SK-N-SH treated with all-trans-retinoic acid at 6 μM for 48 hours (cell line): ENCODE results near the gene CTLA4.

Source experiments
- ATAC-seq: fragments of 200-7000 bp; cut with Tn5 transposase; 3 replicates; pipeline ENCODE4 v1.9.1; 2020; ENCODE audit warnings: mild to moderate bottlenecking, moderate library complexity
- ARNTL ChIP-seq: fragments of 450-650 bp; formaldehyde crosslinking; IDR thresholded peaks from 2 replicates; pipeline ENCODE4 v1.5.0; 2020; ENCODE audit warnings: low read depth, mild to moderate bottlenecking, moderate library complexity, borderline replicate concordance
- BACH2 ChIP-seq: fragments of 250-450 bp; sonication (Bioruptor Pico); IDR thresholded peaks from 2 replicates; pipeline ENCODE4 v1.9.0; 2021; ENCODE audit warnings: mild to moderate bottlenecking, borderline replicate concordance
- CSDC2 ChIP-seq: fragments of 250-450 bp; sonication (Bioruptor Pico); IDR thresholded peaks from 2 replicates; pipeline ENCODE4 v1.5.0; 2020; ENCODE audit warnings: mild to moderate bottlenecking, moderate library complexity
- ESRRG ChIP-seq: fragments of 250-450 bp; sonication (Bioruptor Pico); IDR thresholded peaks from 2 replicates; pipeline ENCODE4 v1.6.1; 2021; ENCODE audit warnings: mild to moderate bottlenecking
- GLIS3 ChIP-seq: fragments of 250-450 bp; sonication (Bioruptor Pico); IDR thresholded peaks from 2 replicates; pipeline ENCODE4 v1.5.0; 2020; ENCODE audit warnings: mild to moderate bottlenecking, moderate library complexity
- ISL1 ChIP-seq: fragments of 250-450 bp; sonication (Bioruptor Pico); IDR thresholded peaks from 2 replicates; pipeline ENCODE4 v2.1.2; 2022; ENCODE audit warnings: mild to moderate bottlenecking, moderate library complexity
- OSR1 ChIP-seq: fragments of 250-450 bp; sonication (Bioruptor Pico); IDR thresholded peaks from 2 replicates; pipeline ENCODE4 v1.8.0; 2022; ENCODE audit warnings: moderate library complexity, mild to moderate bottlenecking, inconsistent platforms
- PPARA ChIP-seq: fragments of 250-450 bp; sonication (Bioruptor Pico); IDR thresholded peaks from 2 replicates; pipeline ENCODE4 v1.5.0; 2020; ENCODE audit warnings: mild to moderate bottlenecking, borderline replicate concordance
- RARB ChIP-seq: fragments of 250-450 bp; sonication (Bioruptor Pico); IDR thresholded peaks from 2 replicates; pipeline ENCODE4 v1.8.0; 2021; ENCODE audit warnings: mild to moderate bottlenecking, moderate library complexity
- TCF4 ChIP-seq: fragments of 250-450 bp; sonication (Bioruptor Pico); IDR thresholded peaks from 2 replicates; pipeline ENCODE4 v1.8.0; 2021; ENCODE audit warnings: mild to moderate bottlenecking, moderate library complexity, borderline replicate concordance
- TOX ChIP-seq: fragments of 250-450 bp; sonication (Bioruptor Pico); IDR thresholded peaks from 2 replicates; pipeline ENCODE4 v1.8.0; 2021; ENCODE audit warnings: mild to moderate bottlenecking, moderate library complexity, borderline replicate concordance
- ZC3H10 ChIP-seq: fragments of 250-450 bp; sonication (Bioruptor Pico); IDR thresholded peaks from 2 replicates; pipeline ENCODE4 v1.5.1; 2021; ENCODE audit warnings: mild to moderate bottlenecking, moderate library complexity
- ZFP3 ChIP-seq: fragments of 250-450 bp; sonication (Bioruptor Pico); IDR thresholded peaks from 2 replicates; pipeline ENCODE4 v1.5.0; 2020; ENCODE audit warnings: mild to moderate bottlenecking, moderate library complexity
- ZFP30 ChIP-seq: fragments of 450-650 bp; formaldehyde crosslinking; IDR thresholded peaks from 2 replicates; pipeline ENCODE4 v1.5.0; 2022; ENCODE audit warnings: mild to moderate bottlenecking, moderate library complexity
- ZNF565 ChIP-seq: fragments of 450-650 bp; formaldehyde crosslinking; conservative IDR thresholded peaks from 2 replicates; pipeline ENCODE4 v1.5.0; 2020; ENCODE audit warnings: low read depth, mild to moderate bottlenecking, moderate library complexity
- ZNF70 ChIP-seq: fragments of 450-650 bp; formaldehyde crosslinking; IDR thresholded peaks from 2 replicates; pipeline ENCODE4 v1.5.0; 2020; ENCODE audit warnings: mild to moderate bottlenecking, moderate library complexity
- ZNF8 ChIP-seq: fragments of 450-650 bp; formaldehyde crosslinking; IDR thresholded peaks from 2 replicates; pipeline ENCODE4 v1.5.0; 2020; ENCODE audit warnings: mild to moderate bottlenecking, moderate library complexity
- TF ChIP-seq, protein P1 (sequence below): fragments of 250-450 bp; sonication (Bioruptor Pico); IDR thresholded peaks from 2 replicates; pipeline ENCODE4 v1.8.0; 2021; ENCODE audit warnings: low read depth, mild to moderate bottlenecking, moderate library complexity, borderline replicate concordance
- TF ChIP-seq, protein P2 (sequence below): fragments of 250-450 bp; sonication (Bioruptor Pico); IDR thresholded peaks from 2 replicates; pipeline ENCODE4 v1.5.1; 2020; ENCODE audit warnings: low read depth, mild to moderate bottlenecking, moderate library complexity
- TF ChIP-seq, protein P3 (sequence below): fragments of 250-450 bp; sonication (Bioruptor Pico); IDR thresholded peaks from 2 replicates; pipeline ENCODE4 v1.5.0; 2020; ENCODE audit warnings: mild to moderate bottlenecking, moderate library complexity
- TF ChIP-seq, protein P4 (sequence below): fragments of 250-450 bp; sonication (Bioruptor Pico); IDR thresholded peaks from 2 replicates; pipeline ENCODE4 v1.8.0; 2020; ENCODE audit warnings: mild to moderate bottlenecking, moderate library complexity, borderline replicate concordance
- TF ChIP-seq, protein P5 (sequence below): fragments of 250-450 bp; sonication (Bioruptor Pico); IDR thresholded peaks from 2 replicates; pipeline ENCODE4 v1.5.1; 2021; ENCODE audit warnings: mild to moderate bottlenecking, moderate library complexity

CTLA4 gene

DNA sequence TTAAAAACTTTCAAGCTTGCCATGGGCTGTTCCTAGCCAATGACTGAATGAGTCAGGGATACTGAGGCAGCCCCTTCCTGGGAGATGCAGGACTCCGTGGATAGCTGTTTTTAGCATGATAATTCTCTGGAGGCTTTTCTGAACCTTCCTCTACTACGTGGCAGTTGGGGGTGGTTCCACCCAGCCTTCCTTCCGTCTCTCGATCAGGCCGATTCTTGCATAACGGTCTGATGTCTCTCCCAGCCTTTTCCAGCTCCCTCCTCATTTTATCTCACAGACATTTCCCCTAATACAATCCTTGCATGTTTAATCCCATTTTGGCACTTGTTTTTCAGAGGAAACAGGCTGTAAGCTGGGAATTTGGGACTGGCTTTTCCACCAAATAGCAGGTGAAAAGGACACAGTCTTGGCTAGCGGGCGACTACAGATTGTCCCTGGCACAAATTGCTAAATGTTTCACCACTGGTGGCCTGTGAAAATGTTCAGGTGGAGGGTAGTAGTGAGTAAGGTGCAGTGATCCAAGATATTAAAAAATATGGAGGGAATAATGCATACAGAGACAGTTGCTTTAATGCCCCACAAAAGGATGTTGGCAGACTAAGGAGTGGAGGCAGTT, 21.0 kb upstream of the CTLA4 start:
- TF ChIP-seq ZNF70 (CRISPR knock-in tag): no peak
- TF ChIP-seq, protein P1, sequence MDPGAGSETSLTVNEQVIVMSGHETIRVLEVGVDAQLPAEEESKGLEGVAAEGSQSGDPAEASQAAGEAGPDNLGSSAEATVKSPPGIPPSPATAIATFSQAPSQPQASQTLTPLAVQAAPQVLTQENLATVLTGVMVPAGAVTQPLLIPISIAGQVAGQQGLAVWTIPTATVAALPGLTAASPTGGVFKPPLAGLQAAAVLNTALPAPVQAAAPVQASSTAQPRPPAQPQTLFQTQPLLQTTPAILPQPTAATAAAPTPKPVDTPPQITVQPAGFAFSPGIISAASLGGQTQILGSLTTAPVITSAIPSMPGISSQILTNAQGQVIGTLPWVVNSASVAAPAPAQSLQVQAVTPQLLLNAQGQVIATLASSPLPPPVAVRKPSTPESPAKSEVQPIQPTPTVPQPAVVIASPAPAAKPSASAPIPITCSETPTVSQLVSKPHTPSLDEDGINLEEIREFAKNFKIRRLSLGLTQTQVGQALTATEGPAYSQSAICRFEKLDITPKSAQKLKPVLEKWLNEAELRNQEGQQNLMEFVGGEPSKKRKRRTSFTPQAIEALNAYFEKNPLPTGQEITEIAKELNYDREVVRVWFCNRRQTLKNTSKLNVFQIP (CRISPR knock-in tag): no peak
- no peak for TF ChIP-seq ISL1 (CRISPR knock-in tag)
- TF ChIP-seq ZNF565 (CRISPR knock-in tag): no peak
- TF ChIP-seq TOX (CRISPR knock-in tag): no peak
- no peak for TF ChIP-seq PPARA
- TF ChIP-seq, protein P2, sequence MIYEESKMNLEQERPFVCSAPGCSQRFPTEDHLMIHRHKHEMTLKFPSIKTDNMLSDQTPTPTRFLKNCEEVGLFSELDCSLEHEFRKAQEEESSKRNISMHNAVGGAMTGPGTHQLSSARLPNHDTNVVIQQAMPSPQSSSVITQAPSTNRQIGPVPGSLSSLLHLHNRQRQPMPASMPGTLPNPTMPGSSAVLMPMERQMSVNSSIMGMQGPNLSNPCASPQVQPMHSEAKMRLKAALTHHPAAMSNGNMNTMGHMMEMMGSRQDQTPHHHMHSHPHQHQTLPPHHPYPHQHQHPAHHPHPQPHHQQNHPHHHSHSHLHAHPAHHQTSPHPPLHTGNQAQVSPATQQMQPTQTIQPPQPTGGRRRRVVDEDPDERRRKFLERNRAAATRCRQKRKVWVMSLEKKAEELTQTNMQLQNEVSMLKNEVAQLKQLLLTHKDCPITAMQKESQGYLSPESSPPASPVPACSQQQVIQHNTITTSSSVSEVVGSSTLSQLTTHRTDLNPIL (CRISPR knock-in tag): no peak
- TF ChIP-seq ZNF8 (CRISPR knock-in tag): no peak
- no peak for TF ChIP-seq OSR1
- TF ChIP-seq RARB (CRISPR knock-in tag): no peak

DNA sequence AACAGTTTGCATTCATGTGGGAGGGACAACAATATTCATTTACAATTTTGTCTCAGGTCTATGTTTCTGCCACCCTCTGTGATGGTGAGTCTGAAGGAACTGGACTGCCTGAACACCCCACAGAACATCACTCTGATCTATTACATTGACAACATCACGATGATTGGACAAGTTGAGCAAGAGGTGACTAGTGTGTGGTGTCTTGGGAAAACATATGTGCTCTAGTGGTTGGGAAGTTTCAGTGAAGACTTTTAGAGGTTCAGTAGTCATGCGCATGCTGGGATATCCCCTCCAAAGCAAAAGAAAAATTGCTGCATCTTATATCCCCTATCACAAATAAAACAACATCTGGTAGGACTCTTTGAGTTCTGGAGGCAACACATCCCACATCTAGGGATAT, 18.6 kb upstream of the CTLA4 start:
- TF ChIP-seq ISL1 (CRISPR knock-in tag) (no peak), CSDC2 (CRISPR knock-in tag) (no peak), BACH2 (CRISPR knock-in tag) (no peak), OSR1 (no peak), ZNF70 (CRISPR knock-in tag) (no peak), PPARA (no peak), ZFP30 (CRISPR knock-in tag) (no peak), RARB (CRISPR knock-in tag) (no peak), TOX (CRISPR knock-in tag) (no peak), ARNTL (CRISPR knock-in tag) (no peak), TCF4 (CRISPR knock-in tag) (no peak), ZFP3 (CRISPR knock-in tag) (no peak), ESRRG (CRISPR knock-in tag) (no peak), ZNF8 (CRISPR knock-in tag) (no peak)
- TF ChIP-seq, protein P3, sequence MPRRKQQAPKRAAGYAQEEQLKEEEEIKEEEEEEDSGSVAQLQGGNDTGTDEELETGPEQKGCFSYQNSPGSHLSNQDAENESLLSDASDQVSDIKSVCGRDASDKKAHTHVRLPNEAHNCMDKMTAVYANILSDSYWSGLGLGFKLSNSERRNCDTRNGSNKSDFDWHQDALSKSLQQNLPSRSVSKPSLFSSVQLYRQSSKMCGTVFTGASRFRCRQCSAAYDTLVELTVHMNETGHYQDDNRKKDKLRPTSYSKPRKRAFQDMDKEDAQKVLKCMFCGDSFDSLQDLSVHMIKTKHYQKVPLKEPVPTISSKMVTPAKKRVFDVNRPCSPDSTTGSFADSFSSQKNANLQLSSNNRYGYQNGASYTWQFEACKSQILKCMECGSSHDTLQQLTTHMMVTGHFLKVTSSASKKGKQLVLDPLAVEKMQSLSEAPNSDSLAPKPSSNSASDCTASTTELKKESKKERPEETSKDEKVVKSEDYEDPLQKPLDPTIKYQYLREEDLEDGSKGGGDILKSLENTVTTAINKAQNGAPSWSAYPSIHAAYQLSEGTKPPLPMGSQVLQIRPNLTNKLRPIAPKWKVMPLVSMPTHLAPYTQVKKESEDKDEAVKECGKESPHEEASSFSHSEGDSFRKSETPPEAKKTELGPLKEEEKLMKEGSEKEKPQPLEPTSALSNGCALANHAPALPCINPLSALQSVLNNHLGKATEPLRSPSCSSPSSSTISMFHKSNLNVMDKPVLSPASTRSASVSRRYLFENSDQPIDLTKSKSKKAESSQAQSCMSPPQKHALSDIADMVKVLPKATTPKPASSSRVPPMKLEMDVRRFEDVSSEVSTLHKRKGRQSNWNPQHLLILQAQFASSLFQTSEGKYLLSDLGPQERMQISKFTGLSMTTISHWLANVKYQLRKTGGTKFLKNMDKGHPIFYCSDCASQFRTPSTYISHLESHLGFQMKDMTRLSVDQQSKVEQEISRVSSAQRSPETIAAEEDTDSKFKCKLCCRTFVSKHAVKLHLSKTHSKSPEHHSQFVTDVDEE (CRISPR knock-in tag): no peak
- TF ChIP-seq, protein P2 (CRISPR knock-in tag): no peak
- TF ChIP-seq, all 23 proteins: peak for 0
- no peak for ATAC-seq

More for the DNA sequence above, 21.0 kb upstream of the CTLA4 start:
- ATAC-seq: no peak

DNA sequence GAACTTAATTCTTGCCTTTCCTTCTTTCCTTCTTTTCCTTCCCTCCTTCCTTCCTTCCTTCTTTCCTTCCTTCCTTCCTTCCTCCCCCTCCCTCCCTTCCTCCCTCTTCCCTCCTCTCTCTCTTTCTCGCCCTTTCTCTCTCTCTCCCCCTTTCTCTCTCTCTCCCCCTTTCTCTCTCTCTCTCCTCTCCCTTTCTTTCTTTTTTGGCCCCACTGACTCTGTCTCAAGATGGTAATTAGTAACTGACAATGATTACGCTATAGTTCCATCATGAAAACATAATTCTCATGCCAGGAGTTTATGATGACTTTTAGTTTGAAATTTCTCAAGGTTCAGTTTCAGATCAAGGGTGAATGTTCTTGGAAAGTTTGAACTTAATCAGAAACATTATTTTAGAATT, 14.8 kb upstream of the CTLA4 start:
- ATAC-seq: no peak
- TF ChIP-seq, protein P1 (CRISPR knock-in tag): no peak
- TF ChIP-seq ZC3H10: no peak
- no peak for TF ChIP-seq ZNF8 (CRISPR knock-in tag)
- no peak for TF ChIP-seq GLIS3
- no peak for TF ChIP-seq RARB (CRISPR knock-in tag)
- no peak for TF ChIP-seq ZFP3 (CRISPR knock-in tag)
- no peak for TF ChIP-seq CSDC2 (CRISPR knock-in tag)
- TF ChIP-seq, protein P4, sequence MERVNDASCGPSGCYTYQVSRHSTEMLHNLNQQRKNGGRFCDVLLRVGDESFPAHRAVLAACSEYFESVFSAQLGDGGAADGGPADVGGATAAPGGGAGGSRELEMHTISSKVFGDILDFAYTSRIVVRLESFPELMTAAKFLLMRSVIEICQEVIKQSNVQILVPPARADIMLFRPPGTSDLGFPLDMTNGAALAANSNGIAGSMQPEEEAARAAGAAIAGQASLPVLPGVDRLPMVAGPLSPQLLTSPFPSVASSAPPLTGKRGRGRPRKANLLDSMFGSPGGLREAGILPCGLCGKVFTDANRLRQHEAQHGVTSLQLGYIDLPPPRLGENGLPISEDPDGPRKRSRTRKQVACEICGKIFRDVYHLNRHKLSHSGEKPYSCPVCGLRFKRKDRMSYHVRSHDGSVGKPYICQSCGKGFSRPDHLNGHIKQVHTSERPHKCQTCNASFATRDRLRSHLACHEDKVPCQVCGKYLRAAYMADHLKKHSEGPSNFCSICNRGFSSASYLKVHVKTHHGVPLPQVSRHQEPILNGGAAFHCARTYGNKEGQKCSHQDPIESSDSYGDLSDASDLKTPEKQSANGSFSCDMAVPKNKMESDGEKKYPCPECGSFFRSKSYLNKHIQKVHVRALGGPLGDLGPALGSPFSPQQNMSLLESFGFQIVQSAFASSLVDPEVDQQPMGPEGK (CRISPR knock-in tag): no peak
- TF ChIP-seq, protein P2 (CRISPR knock-in tag): no peak
- no peak for TF ChIP-seq BACH2 (CRISPR knock-in tag)
- TF ChIP-seq ESRRG (CRISPR knock-in tag): no peak
- TF ChIP-seq, protein P5, sequence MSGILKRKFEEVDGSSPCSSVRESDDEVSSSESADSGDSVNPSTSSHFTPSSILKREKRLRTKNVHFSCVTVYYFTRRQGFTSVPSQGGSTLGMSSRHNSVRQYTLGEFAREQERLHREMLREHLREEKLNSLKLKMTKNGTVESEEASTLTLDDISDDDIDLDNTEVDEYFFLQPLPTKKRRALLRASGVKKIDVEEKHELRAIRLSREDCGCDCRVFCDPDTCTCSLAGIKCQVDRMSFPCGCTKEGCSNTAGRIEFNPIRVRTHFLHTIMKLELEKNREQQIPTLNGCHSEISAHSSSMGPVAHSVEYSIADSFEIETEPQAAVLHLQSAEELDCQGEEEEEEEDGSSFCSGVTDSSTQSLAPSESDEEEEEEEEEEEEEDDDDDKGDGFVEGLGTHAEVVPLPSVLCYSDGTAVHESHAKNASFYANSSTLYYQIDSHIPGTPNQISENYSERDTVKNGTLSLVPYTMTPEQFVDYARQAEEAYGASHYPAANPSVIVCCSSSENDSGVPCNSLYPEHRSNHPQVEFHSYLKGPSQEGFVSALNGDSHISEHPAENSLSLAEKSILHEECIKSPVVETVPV (CRISPR knock-in tag): no peak
- TF ChIP-seq ZFP30 (CRISPR knock-in tag): no peak
